ENCODE measurements around the gene ZNF302. TPM values are rescaled to one million over a fixed set of nuclear protein-coding genes. Genes with fewer than 3 reads are reported as not detected.
A peak's percentile ranks its signal among the peaks of the same experiment; 100 is the strongest.
"Not testable (repeated sequence)": the region's sequence is repeated elsewhere in the genome, so short reads cannot be mapped to it uniquely, and the experiment has no call there.

ZNF302 gene
- polyA plus RNA-seq, 2 donors, result 5.9 to 11.1 TPM

- not testable (repeated sequence) for H3K27me3 ChIP-seq (ENCODE audit: control insufficient read depth in 1 of 2, insufficient read depth in 2 of 2, low read length in 2 of 2); H3K36me3 ChIP-seq (ENCODE audit: control insufficient read depth in 2 of 2, insufficient read depth in 2 of 2, low read length in 1 of 2); H3K4me1 ChIP-seq (ENCODE audit: control insufficient read depth in 2 of 2, insufficient read depth in 2 of 2, low read length in 1 of 2); H3K27ac ChIP-seq (ENCODE audit: low read depth in 2 of 2, low read length in 1 of 2); H3K4me3 ChIP-seq (ENCODE audit: low read depth in 1 of 2, low read length in 2 of 2); H3K9me3 ChIP-seq (ENCODE audit: control insufficient read depth in 2 of 2, insufficient read depth in 1 of 2, low read depth in 1 of 2, low read length in 1 of 2)
- 92 to 93% methylated on average over 34 to 36 of the region's 36 CpGs for WGBS, 2 donors
Measured at GRCh38 chr19:34668077-34668689, 9.3 kb upstream of the ZNF302 start.

- not testable (repeated sequence) for H3K27ac ChIP-seq (ENCODE audit: low read depth in 2 of 2, low read length in 1 of 2); H3K36me3 ChIP-seq (ENCODE audit: control insufficient read depth in 2 of 2, insufficient read depth in 2 of 2, low read length in 1 of 2); H3K27me3 ChIP-seq (ENCODE audit: control insufficient read depth in 1 of 2, insufficient read depth in 2 of 2, low read length in 2 of 2); H3K4me1 ChIP-seq (ENCODE audit: control insufficient read depth in 2 of 2, insufficient read depth in 2 of 2, low read length in 1 of 2); H3K4me3 ChIP-seq (ENCODE audit: low read depth in 1 of 2, low read length in 2 of 2); H3K9me3 ChIP-seq (ENCODE audit: control insufficient read depth in 2 of 2, insufficient read depth in 1 of 2, low read depth in 1 of 2, low read length in 1 of 2)
- 75 to 86% methylated on average over 4 to 5 of the region's 5 CpGs for WGBS, 2 donors
Measured at GRCh38 chr19:34668690-34669089, 8.8 kb upstream of the ZNF302 start.

- H3K9me3 ChIP-seq (ENCODE audit: control insufficient read depth in 2 of 2, insufficient read depth in 1 of 2, low read depth in 1 of 2, low read length in 1 of 2), result no peaks in the 10 kb centered on the region
- no peaks in the 10 kb centered on the region for H3K27me3 ChIP-seq (ENCODE audit: control insufficient read depth in 1 of 2, insufficient read depth in 2 of 2, low read length in 2 of 2)
- peaks cover 0 to 2% of the 10 kb centered on the region in 2 donors for H3K4me1 ChIP-seq (ENCODE audit: control insufficient read depth in 2 of 2, insufficient read depth in 2 of 2, low read length in 1 of 2)
- H3K27ac ChIP-seq (ENCODE audit: low read depth in 2 of 2, low read length in 1 of 2), result no peak overlapping the region
- no peaks in the 10 kb centered on the region for H3K36me3 ChIP-seq (ENCODE audit: control insufficient read depth in 2 of 2, insufficient read depth in 2 of 2, low read length in 1 of 2)
- H3K4me3 ChIP-seq (ENCODE audit: low read depth in 1 of 2, low read length in 2 of 2), result no peak overlapping the region
- WGBS, 2 donors, result 40 to 49% methylated on average over 7 of the region's 7 CpGs
Measured at GRCh38 chr19:34669305-34669704, 8.2 kb upstream of the ZNF302 start.

- Histone ChIP-seq H3K27ac (ENCODE audit: low read depth in 2 of 2, low read length in 1 of 2) (no peak overlapping the region), H3K9me3 (ENCODE audit: control insufficient read depth in 2 of 2, insufficient read depth in 1 of 2, low read depth in 1 of 2, low read length in 1 of 2) (no peaks in the 10 kb centered on the region), H3K36me3 (ENCODE audit: control insufficient read depth in 2 of 2, insufficient read depth in 2 of 2, low read length in 1 of 2) (no peaks in the 10 kb centered on the region), H3K4me3 (ENCODE audit: low read depth in 1 of 2, low read length in 2 of 2) (no peak overlapping the region), H3K4me1 (ENCODE audit: control insufficient read depth in 2 of 2, insufficient read depth in 2 of 2, low read length in 1 of 2) (peaks cover 0 to 2% of the 10 kb centered on the region in 2 donors), H3K27me3 (ENCODE audit: control insufficient read depth in 1 of 2, insufficient read depth in 2 of 2, low read length in 2 of 2) (no peaks in the 10 kb centered on the region)
- 88 to 95% methylated on average over 3 of the region's 3 CpGs for WGBS, 2 donors
Measured at GRCh38 chr19:34671972-34672371, 5.5 kb upstream of the ZNF302 start.

GRCh38 chr19:34673590-34673989 lies 3.9 kb upstream of the ZNF302 start:
- no peaks in the 10 kb centered on the region for H3K9me3 ChIP-seq (ENCODE audit: control insufficient read depth in 2 of 2, insufficient read depth in 1 of 2, low read depth in 1 of 2, low read length in 1 of 2)
- WGBS, 2 donors, result 77 to 85% methylated on average over 3 of the region's 3 CpGs
- H3K36me3 ChIP-seq (ENCODE audit: control insufficient read depth in 2 of 2, insufficient read depth in 2 of 2, low read length in 1 of 2), result no peaks in the 10 kb centered on the region
- H3K4me3 ChIP-seq (ENCODE audit: low read depth in 1 of 2, low read length in 2 of 2), result no peak overlapping the region
- H3K27ac ChIP-seq (ENCODE audit: low read depth in 2 of 2, low read length in 1 of 2), result no peak overlapping the region
- peaks cover 0 to 2% of the 10 kb centered on the region in 2 donors for H3K4me1 ChIP-seq (ENCODE audit: control insufficient read depth in 2 of 2, insufficient read depth in 2 of 2, low read length in 1 of 2)
- H3K27me3 ChIP-seq (ENCODE audit: control insufficient read depth in 1 of 2, insufficient read depth in 2 of 2, low read length in 2 of 2), result no peaks in the 10 kb centered on the region

GRCh38 chr19:34675250-34675649 lies 2.2 kb upstream of the ZNF302 start:
- H3K36me3 ChIP-seq (ENCODE audit: control insufficient read depth in 2 of 2, insufficient read depth in 2 of 2, low read length in 1 of 2), result peaks cover 7% of the 10 kb centered on the region in 2 donors
- no peaks in the 10 kb centered on the region for H3K4me1 ChIP-seq (ENCODE audit: control insufficient read depth in 2 of 2, insufficient read depth in 2 of 2, low read length in 1 of 2)
- H3K27me3 ChIP-seq (ENCODE audit: control insufficient read depth in 1 of 2, insufficient read depth in 2 of 2, low read length in 2 of 2), result no peaks in the 10 kb centered on the region
- H3K27ac ChIP-seq (ENCODE audit: low read depth in 2 of 2, low read length in 1 of 2), result no peak overlapping the region
- H3K4me3 ChIP-seq (ENCODE audit: low read depth in 1 of 2, low read length in 2 of 2), result no peak overlapping the region
- peaks cover 2 to 3% of the 10 kb centered on the region in 2 donors for H3K9me3 ChIP-seq (ENCODE audit: control insufficient read depth in 2 of 2, insufficient read depth in 1 of 2, low read depth in 1 of 2, low read length in 1 of 2)
- WGBS, 2 donors, result 94 to 97% methylated on average over 3 of the region's 3 CpGs

GRCh38 chr19:34675919-34676318 lies 1.6 kb upstream of the ZNF302 start:
- H3K27ac ChIP-seq (ENCODE audit: low read depth in 2 of 2, low read length in 1 of 2), result no peak overlapping the region
- H3K36me3 ChIP-seq (ENCODE audit: control insufficient read depth in 2 of 2, insufficient read depth in 2 of 2, low read length in 1 of 2), result peaks cover 7% of the 10 kb centered on the region in 2 donors
- WGBS, 2 donors, result 94 to 96% methylated on average over 9 of the region's 9 CpGs
- H3K9me3 ChIP-seq (ENCODE audit: control insufficient read depth in 2 of 2, insufficient read depth in 1 of 2, low read depth in 1 of 2, low read length in 1 of 2), result peaks cover 2 to 3% of the 10 kb centered on the region in 2 donors
- no peak overlapping the region for H3K4me3 ChIP-seq (ENCODE audit: low read depth in 1 of 2, low read length in 2 of 2)
- no peaks in the 10 kb centered on the region for H3K27me3 ChIP-seq (ENCODE audit: control insufficient read depth in 1 of 2, insufficient read depth in 2 of 2, low read length in 2 of 2)
- H3K4me1 ChIP-seq (ENCODE audit: control insufficient read depth in 2 of 2, insufficient read depth in 2 of 2, low read length in 1 of 2), result no peaks in the 10 kb centered on the region

- Histone ChIP-seq H3K4me3 (ENCODE audit: low read depth in 1 of 2, low read length in 2 of 2) (peak within 1 kb of the TSS; percentile 66 to 89), H3K36me3 (ENCODE audit: control insufficient read depth in 2 of 2, insufficient read depth in 2 of 2, low read length in 1 of 2) (peaks cover 7 to 10% of the 10 kb centered on the region in 2 donors), H3K27me3 (ENCODE audit: control insufficient read depth in 1 of 2, insufficient read depth in 2 of 2, low read length in 2 of 2) (no peaks in the 10 kb centered on the region), H3K9me3 (ENCODE audit: control insufficient read depth in 2 of 2, insufficient read depth in 1 of 2, low read depth in 1 of 2, low read length in 1 of 2) (peaks cover 3 to 6% of the 10 kb centered on the region in 2 donors), H3K4me1 (ENCODE audit: control insufficient read depth in 2 of 2, insufficient read depth in 2 of 2, low read length in 1 of 2) (no peaks in the 10 kb centered on the region), H3K27ac (ENCODE audit: low read depth in 2 of 2, low read length in 1 of 2) (peak within 1 kb of the TSS; percentile 94 to 99)
- WGBS, 2 donors, result 5% methylated on average over 26 of the region's 26 CpGs
Measured at GRCh38 chr19:34676697-34677385, 637 bp upstream of the ZNF302 start, which contains the start of gene SCGB2B2. Gene SCGB2B2, minus strand, starts transcription at chr19:34677159. Its CDS starts 82,596 bp downstream, at chr19:34594563.

GRCh38 chr19:34678085-34678412 lies 571 bp downstream of the ZNF302 start:
- H3K27me3 ChIP-seq (ENCODE audit: control insufficient read depth in 1 of 2, insufficient read depth in 2 of 2, low read length in 2 of 2), result no peaks in the 10 kb centered on the region
- peaks cover 3 to 12% of the 10 kb centered on the region in 2 donors for H3K9me3 ChIP-seq (ENCODE audit: control insufficient read depth in 2 of 2, insufficient read depth in 1 of 2, low read depth in 1 of 2, low read length in 1 of 2)
- WGBS, 2 donors, result 2% methylated on average over 20 of the region's 20 CpGs
- peak overlapping the region; percentile 94 to 99 for H3K27ac ChIP-seq (ENCODE audit: low read depth in 2 of 2, low read length in 1 of 2)
- peaks cover 13 to 14% of the 10 kb centered on the region in 2 donors for H3K36me3 ChIP-seq (ENCODE audit: control insufficient read depth in 2 of 2, insufficient read depth in 2 of 2, low read length in 1 of 2)
- H3K4me3 ChIP-seq (ENCODE audit: low read depth in 1 of 2, low read length in 2 of 2), result peak overlapping the region; percentile 66 to 89
- no peaks in the 10 kb centered on the region for H3K4me1 ChIP-seq (ENCODE audit: control insufficient read depth in 2 of 2, insufficient read depth in 2 of 2, low read length in 1 of 2)

GRCh38 chr19:34678421-34678820 lies 943 bp downstream of the ZNF302 start:
- no peaks in the 10 kb centered on the region for H3K27me3 ChIP-seq (ENCODE audit: control insufficient read depth in 1 of 2, insufficient read depth in 2 of 2, low read length in 2 of 2)
- H3K36me3 ChIP-seq (ENCODE audit: control insufficient read depth in 2 of 2, insufficient read depth in 2 of 2, low read length in 1 of 2), result peaks cover 13 to 14% of the 10 kb centered on the region in 2 donors
- peaks cover 3 to 12% of the 10 kb centered on the region in 2 donors for H3K9me3 ChIP-seq (ENCODE audit: control insufficient read depth in 2 of 2, insufficient read depth in 1 of 2, low read depth in 1 of 2, low read length in 1 of 2)
- no peak overlapping the region for H3K27ac ChIP-seq (ENCODE audit: low read depth in 2 of 2, low read length in 1 of 2)
- WGBS, 2 donors, result 45 to 47% methylated on average over 10 of the region's 10 CpGs
- peak overlapping the region in 1 of 2 donors; percentile 66 for H3K4me3 ChIP-seq (ENCODE audit: low read depth in 1 of 2, low read length in 2 of 2)
- no peaks in the 10 kb centered on the region for H3K4me1 ChIP-seq (ENCODE audit: control insufficient read depth in 2 of 2, insufficient read depth in 2 of 2, low read length in 1 of 2)
